Liver (tissue), 3 donors: ENCODE results near the gene JAK1.

Experiments used
- RXRA ChIP-seq, 2 donors: IDR thresholded peaks; 2 replicates each; pipeline ENCODE4 v1.6.1; 2017 to 2018; ENCODE audit warnings: antibody characterized with exemption in 2 of 2, mild to moderate bottlenecking in 1 of 2
- TAF1 ChIP-seq: conservative IDR thresholded peaks from 2 replicates; pipeline ENCODE4 v1.6.1; 2016; ENCODE audit warnings: antibody characterized with exemption, mild to moderate bottlenecking
- TF ChIP-seq, protein P1 (sequence below): fragments of 150-350 bp; IDR thresholded peaks from 2 replicates; pipeline ENCODE4 v1.5.1; 2017; ENCODE audit warnings: improper control_type of control experiment, low read depth, low read length; ENCODE audit not compliant: missing input control
- TF ChIP-seq, protein P2 (sequence below): IDR thresholded peaks from 2 replicates; pipeline ENCODE4 v1.6.1; 2016; ENCODE audit warnings: antibody characterized with exemption, mild to moderate bottlenecking
- donor health status: healthy.
- donor health status: healthy.

DNA sequence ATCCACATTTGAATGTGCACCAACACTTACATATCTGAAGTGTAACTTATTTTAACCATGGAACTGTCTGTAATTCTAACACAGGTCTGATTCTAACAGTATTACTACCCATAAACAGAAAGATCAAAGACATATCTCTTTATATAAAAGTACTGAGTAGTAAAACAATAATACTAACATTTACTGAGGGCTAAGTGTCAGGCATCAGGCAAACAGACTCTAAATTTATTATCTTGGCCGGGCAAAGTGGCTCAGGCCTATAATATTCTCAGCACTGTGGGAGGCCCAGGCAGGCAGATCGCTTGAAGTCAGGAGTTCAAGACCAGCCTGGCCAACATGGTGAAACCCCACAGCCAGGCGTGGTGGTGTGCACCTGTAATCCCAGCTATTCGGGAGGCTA lies 85.9 kb downstream of the JAK1 start:
- TF ChIP-seq, protein P1, sequence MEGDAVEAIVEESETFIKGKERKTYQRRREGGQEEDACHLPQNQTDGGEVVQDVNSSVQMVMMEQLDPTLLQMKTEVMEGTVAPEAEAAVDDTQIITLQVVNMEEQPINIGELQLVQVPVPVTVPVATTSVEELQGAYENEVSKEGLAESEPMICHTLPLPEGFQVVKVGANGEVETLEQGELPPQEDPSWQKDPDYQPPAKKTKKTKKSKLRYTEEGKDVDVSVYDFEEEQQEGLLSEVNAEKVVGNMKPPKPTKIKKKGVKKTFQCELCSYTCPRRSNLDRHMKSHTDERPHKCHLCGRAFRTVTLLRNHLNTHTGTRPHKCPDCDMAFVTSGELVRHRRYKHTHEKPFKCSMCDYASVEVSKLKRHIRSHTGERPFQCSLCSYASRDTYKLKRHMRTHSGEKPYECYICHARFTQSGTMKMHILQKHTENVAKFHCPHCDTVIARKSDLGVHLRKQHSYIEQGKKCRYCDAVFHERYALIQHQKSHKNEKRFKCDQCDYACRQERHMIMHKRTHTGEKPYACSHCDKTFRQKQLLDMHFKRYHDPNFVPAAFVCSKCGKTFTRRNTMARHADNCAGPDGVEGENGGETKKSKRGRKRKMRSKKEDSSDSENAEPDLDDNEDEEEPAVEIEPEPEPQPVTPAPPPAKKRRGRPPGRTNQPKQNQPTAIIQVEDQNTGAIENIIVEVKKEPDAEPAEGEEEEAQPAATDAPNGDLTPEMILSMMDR: no peak
- TF ChIP-seq RXRA (IDR thresholded peaks at IDR 0.05): no peak
- TF ChIP-seq, protein P2, sequence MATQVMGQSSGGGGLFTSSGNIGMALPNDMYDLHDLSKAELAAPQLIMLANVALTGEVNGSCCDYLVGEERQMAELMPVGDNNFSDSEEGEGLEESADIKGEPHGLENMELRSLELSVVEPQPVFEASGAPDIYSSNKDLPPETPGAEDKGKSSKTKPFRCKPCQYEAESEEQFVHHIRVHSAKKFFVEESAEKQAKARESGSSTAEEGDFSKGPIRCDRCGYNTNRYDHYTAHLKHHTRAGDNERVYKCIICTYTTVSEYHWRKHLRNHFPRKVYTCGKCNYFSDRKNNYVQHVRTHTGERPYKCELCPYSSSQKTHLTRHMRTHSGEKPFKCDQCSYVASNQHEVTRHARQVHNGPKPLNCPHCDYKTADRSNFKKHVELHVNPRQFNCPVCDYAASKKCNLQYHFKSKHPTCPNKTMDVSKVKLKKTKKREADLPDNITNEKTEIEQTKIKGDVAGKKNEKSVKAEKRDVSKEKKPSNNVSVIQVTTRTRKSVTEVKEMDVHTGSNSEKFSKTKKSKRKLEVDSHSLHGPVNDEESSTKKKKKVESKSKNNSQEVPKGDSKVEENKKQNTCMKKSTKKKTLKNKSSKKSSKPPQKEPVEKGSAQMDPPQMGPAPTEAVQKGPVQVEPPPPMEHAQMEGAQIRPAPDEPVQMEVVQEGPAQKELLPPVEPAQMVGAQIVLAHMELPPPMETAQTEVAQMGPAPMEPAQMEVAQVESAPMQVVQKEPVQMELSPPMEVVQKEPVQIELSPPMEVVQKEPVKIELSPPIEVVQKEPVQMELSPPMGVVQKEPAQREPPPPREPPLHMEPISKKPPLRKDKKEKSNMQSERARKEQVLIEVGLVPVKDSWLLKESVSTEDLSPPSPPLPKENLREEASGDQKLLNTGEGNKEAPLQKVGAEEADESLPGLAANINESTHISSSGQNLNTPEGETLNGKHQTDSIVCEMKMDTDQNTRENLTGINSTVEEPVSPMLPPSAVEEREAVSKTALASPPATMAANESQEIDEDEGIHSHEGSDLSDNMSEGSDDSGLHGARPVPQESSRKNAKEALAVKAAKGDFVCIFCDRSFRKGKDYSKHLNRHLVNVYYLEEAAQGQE: no peak
- no peak for TF ChIP-seq TAF1
